K562 (cell line): ENCODE results near the gene C18orf32. TPM values are rescaled to one million over a fixed set of nuclear protein-coding genes. Genes with fewer than 3 reads are reported as not detected.

Experiments
- ATAC-seq: fragments of 200-7000 bp; cut with Tn5 transposase; 3 replicates; pipeline ENCODE4 v1.9.1; 2020; ENCODE audit warnings: moderate library complexity
- BruUV-seq: library from RNA; stranded (reverse); fragments of 400-500 nt; replicated peaks from 2 replicates; lab custom pipeline; 2021; lab: Mats Ljungman, UMichigan
- CTCF ChIA-PET: fragments of 300-600 bp; formaldehyde crosslinking; extraction: SDS; loops from one replicate; lab custom pipeline; 2021; ENCODE audit warnings: low intra/inter-chr PET ratio; lab: Yijun Ruan, JAX
- POLR2A ChIA-PET: fragments of 300-600, 350-650 bp; sonication (Branson Sonifier 250); formaldehyde crosslinking; extraction: SDS; loops from one replicate; lab custom pipeline; 2021; ENCODE audit warnings: antibody characterized with exemption, inconsistent platforms; lab: Yijun Ruan, JAX
- DNase-seq, 4 experiments: peaks; one replicate each; pipeline versions ENCODE4 v3.0.0 to v3.0.0-alpha.2; 2011 to 2018; ENCODE audit warnings: low spot score in 3 of 4, mixed read lengths in 3 of 4; ENCODE audit errors: extremely low read depth in 1 of 4
- FAIRE-seq: peaks from 2 replicates; lab custom pipeline; 2011; peaks lifted over from hg19 to GRCh38; lab: Jason Lieb, UNC
- H2AFZ ChIP-seq: 2 replicates; pipeline ENCODE4 v1.6.0; 2011; ENCODE audit warnings: low read depth, low read length, control low read depth, inconsistent platforms
- H3K27ac ChIP-seq: fragments of 200-600 bp; 3 replicates; pipeline ENCODE4 v1.8.0; 2011; ENCODE audit warnings: low read depth, mild to moderate bottlenecking, control low read depth, inconsistent platforms, low read length, moderate library complexity, mixed read lengths; ENCODE audit errors: extremely low read depth
- H3K27me3 ChIP-seq, 2 experiments: fragments of 300-600 bp in 1 of 2; 2 replicates in 1 of 2; 3 replicates in 1 of 2; pipeline versions ENCODE4 v1.6.0 to v1.8.0; 2011; ENCODE audit warnings: inconsistent platforms in 2 of 2, low read length in 2 of 2, mild to moderate bottlenecking in 1 of 2, mixed read lengths in 1 of 2, moderate library complexity in 1 of 2; ENCODE audit not compliant: control insufficient read depth in 2 of 2, insufficient read depth in 2 of 2
- H3K36me3 ChIP-seq: fragments of 300-600 bp; 3 replicates; pipeline ENCODE4 v1.8.0; 2011; ENCODE audit warnings: mild to moderate bottlenecking, low read length, inconsistent platforms; ENCODE audit not compliant: control insufficient read depth, insufficient read depth
- H3K4me1 ChIP-seq, 2 experiments: fragments of 200-600 bp in 1 of 2; replicated peaks in 1 of 2; 2 replicates in 1 of 2; 3 replicates in 1 of 2; pipeline versions ENCODE4 v1.5.1 to v1.8.0; 2011; ENCODE audit warnings: inconsistent platforms in 2 of 2, low read length in 2 of 2, mild to moderate bottlenecking in 1 of 2, mixed read lengths in 1 of 2, moderate library complexity in 1 of 2; ENCODE audit not compliant: control insufficient read depth in 2 of 2, insufficient read depth in 2 of 2
- H3K4me2 ChIP-seq: 2 replicates; pipeline ENCODE4 v1.6.1; 2011; ENCODE audit warnings: low read length, control low read depth, inconsistent platforms, mixed read lengths; ENCODE audit not compliant: insufficient read depth
- H3K4me3 ChIP-seq: fragments of 200-600 bp; sonication (generic), shearing (Covaris generic); 2 replicates; pipeline ENCODE4 v1.5.1; 2016; ENCODE audit warnings: control low read depth, inconsistent platforms
- H3K79me2 ChIP-seq: fragments of 200-600 bp; 3 replicates; pipeline ENCODE4 v1.8.0; 2011; ENCODE audit warnings: low read length, inconsistent platforms; ENCODE audit not compliant: control insufficient read depth, insufficient read depth
- H3K9ac ChIP-seq, 2 experiments: 2 replicates each; pipeline versions ENCODE4 v1.6.0 to v1.6.1; 2011; ENCODE audit warnings: low read depth in 2 of 2, low read length in 2 of 2, control low read depth in 1 of 2, inconsistent platforms in 1 of 2, mild to moderate bottlenecking in 1 of 2, mixed read lengths in 1 of 2; ENCODE audit not compliant: insufficient read depth in 1 of 2
- H3K9me1 ChIP-seq: one replicate; pipeline ENCODE4 v1.6.0; 2011; ENCODE audit warnings: inconsistent platforms, mild to moderate bottlenecking, low read length, moderate library complexity; ENCODE audit not compliant: control insufficient read depth, insufficient read depth
- H3K9me3 ChIP-seq: replicated peaks from 2 replicates; pipeline ENCODE4 v1.5.1; 2011; ENCODE audit warnings: low read depth, low read length, inconsistent platforms; ENCODE audit not compliant: control insufficient read depth, insufficient read depth
- H4K20me1 ChIP-seq: replicated peaks from 2 replicates; pipeline ENCODE4 v1.6.1; 2011; ENCODE audit warnings: low read length, inconsistent platforms, mixed read lengths; ENCODE audit not compliant: control insufficient read depth, insufficient read depth
- ASH1L ChIP-seq: fragments of 450-650 bp; IDR thresholded peaks from 2 replicates; pipeline ENCODE4 v1.6.1; 2018; ENCODE audit warnings: borderline replicate concordance, mild to moderate bottlenecking, low read depth; ENCODE audit not compliant: partially characterized antibody
- RBM25 ChIP-seq: fragments of 200-400 bp; formaldehyde crosslinking; IDR thresholded peaks from 2 replicates; pipeline ENCODE4 v1.6.1; 2018; ENCODE audit warnings: low read length, low read depth, moderate library complexity; ENCODE audit not compliant: severe bottlenecking
- SMAD1 ChIP-seq: fragments of 150-350 bp; IDR thresholded peaks from 2 replicates; pipeline ENCODE4 v1.6.1; 2014; ENCODE audit warnings: low read length, low read depth; ENCODE audit not compliant: partially characterized antibody
- TSHZ1 ChIP-seq: fragments of 250-450 bp; sonication (Bioruptor Pico); IDR thresholded peaks from 2 replicates; pipeline ENCODE4 v1.4.0; 2020; ENCODE audit warnings: mild to moderate bottlenecking, moderate library complexity
- ZBTB12 ChIP-seq: fragments of 250-450 bp; sonication (Bioruptor Pico); IDR thresholded peaks from 2 replicates; pipeline ENCODE4 v1.4.0; 2020
- ZNF146 ChIP-seq: IDR thresholded peaks from one replicate; pipeline ENCODE4 v1.6.1; 2018; ENCODE audit warnings: missing compliant biosample characterization; ENCODE audit not compliant: unreplicated experiment
- WGBS: fragments of 100-300 bp; shearing (Covaris generic); methylation state at CpG from one replicate; pipeline ENCODE4 v1.1.6; 2016; ENCODE audit warnings: low coverage, mixed read lengths; ENCODE audit not compliant: insufficient coverage; ENCODE audit errors: missing lambda C conversion rate; 5-methylcytosine and 5-hydroxymethylcytosine counted together
- in situ Hi-C: fragments of 300-500 bp; cut with MboI; formaldehyde crosslinking; loops from 4 replicates; pipeline ENCODE4 v1.15.0; 2018; ENCODE audit warnings: inconsistent platforms, mixed read lengths
- intact Hi-C: fragments of 100-400 bp; cut with micrococcal nuclease; formaldehyde crosslinking; loops from 2 replicates; pipeline ENCODE4 v1.14.2; 2022
- polyA plus RNA-seq, 8 experiments: library from polyadenylated mRNA; depleted of rRNA in 4 of 8; stranded (reverse) in 5 of 8; unstranded in 3 of 8; fragments of >200 nt; fragmentation: Nextera tagmentation in 2 of 8; fragmentation: Illumina TruSeq in 1 of 8; extraction: Ambion mirVana in 2 of 8; extraction: Trizol in 1 of 8; gene quantifications; 2 replicates each; pipeline versions ENCODE4 v1.2.1 to v1.2.3, GENCODE V29; 2011 to 2014; ENCODE audit warnings: inconsistent platforms in 1 of 8, missing spikeins in 1 of 8
- total RNA-seq, 7 experiments: library from RNA; depleted of rRNA in 6 of 7; stranded (reverse); fragments of >200 nt in 6 of 7; fragmentation: Illumina TruSeq in 2 of 7; extraction: Trizol in 2 of 7; gene quantifications; 2 replicates each; pipeline versions ENCODE4 v1.2.1 to v1.2.3, GENCODE V29; 2011 to 2021; ENCODE audit warnings: low replicate concordance in 1 of 7

Gene C18orf32
- total and polyA plus RNA-seq, 9 of the 15 experiments (the other 6 are each of a cell fraction or from before 2014, with no cell fraction given) = 8.5 to 35.0 (median 20.4) TPM

- BruUV-seq = no TSS peak
- no peak overlapping the region for H3K9ac ChIP-seq
- WGBS = 8% methylated on average over 1 of the region's 1 CpG
- no peak overlapping the region for H3K27ac ChIP-seq
- no peak for FAIRE-seq
- no peaks in the 10 kb centered on the region for H3K9me1 ChIP-seq
- in situ Hi-C loops (no loop called here), intact Hi-C loops (no loop called here)
- peaks cover 0 to 3% of the 10 kb centered on the region in 2 experiments; a peak in 3 of 5 replicates for H3K4me1 ChIP-seq
- H3K4me3 ChIP-seq = no peak overlapping the region
- no peaks in the 10 kb centered on the region for H3K9me3 ChIP-seq
- TF ChIP-seq ZBTB12 (CRISPR knock-in tag) (no peak), ZNF146 (peak; percentile 92), ASH1L (no peak), TSHZ1 (CRISPR knock-in tag) (no peak), RBM25 (peak; percentile 70), SMAD1 (no peak)
- no peaks in the 10 kb centered on the region for H3K79me2 ChIP-seq
- no peaks in the 10 kb centered on the region for H4K20me1 ChIP-seq
- H3K4me2 ChIP-seq = no peak overlapping the region
- CTCF ChIA-PET = no interaction called here
- POLR2A ChIA-PET = interaction anchor here (0.9 kb wide), 1 partner anchor 11 kb away, joined by 4 read pairs; the partner anchor contains the start of gene DYM
- H3K36me3 ChIP-seq = no peaks in the 10 kb centered on the region
- H3K27me3 ChIP-seq = no peaks in the 10 kb centered on the region
- no peak for ATAC-seq
- no peak overlapping the region for H2AFZ ChIP-seq
- no peak for DNase-seq
Observed at GRCh38 chr18:49471532-49471931, 15.5 kb downstream of the C18orf32 start.
